Activated naive CD4-positive, alpha-beta T cell treated with anti-CD3 and anti-CD28 coated beads for 36 hours (primary cell): ENCODE data around the gene PTH2R. TPM values are rescaled to one million over a fixed set of nuclear protein-coding genes. Genes with fewer than 3 reads are reported as not detected.
"Not testable (repeated sequence)": the region's sequence is repeated elsewhere in the genome, so short reads cannot be mapped to it uniquely, and the experiment has no call there.

Experiments
- CTCF ChIA-PET: fragments of 350-600 bp; sonication (Branson Sonifier 250); formaldehyde crosslinking; loops from one replicate; lab custom pipeline; 2021; ENCODE audit warnings: antibody characterized with exemption; lab: Charles Lee
- DNase-seq: peaks from one replicate; pipeline ENCODE4 v3.0.0-alpha.2; 2020
- H3K27ac Mint-ChIP-seq: one replicate; pipeline ENCODE4 v1.8.0; 2021; ENCODE audit warnings: mild to moderate bottlenecking, mixed read lengths
- H3K27me3 Mint-ChIP-seq: one replicate; pipeline ENCODE4 v1.8.0; 2021; ENCODE audit warnings: low read depth, mixed read lengths
- H3K36me3 Mint-ChIP-seq: one replicate; pipeline ENCODE4 v1.8.0; 2021; ENCODE audit warnings: low read depth, mixed read lengths
- H3K4me1 Mint-ChIP-seq: one replicate; pipeline ENCODE4 v1.8.0; 2021; ENCODE audit warnings: low read depth, mixed read lengths
- H3K4me3 Mint-ChIP-seq: one replicate; pipeline ENCODE4 v1.8.0; 2021; ENCODE audit warnings: mild to moderate bottlenecking, moderate library complexity, mixed read lengths
- H3K9me3 Mint-ChIP-seq: one replicate; pipeline ENCODE4 v1.8.0; 2021; ENCODE audit warnings: mixed read lengths
- intact Hi-C: fragments of 100-400 bp; cut with micrococcal nuclease; formaldehyde crosslinking; loops from one replicate; pipeline ENCODE4 v1.15.1; 2023
- total RNA-seq, 2 experiments: library from RNA; stranded (reverse); gene quantifications; one replicate each; pipeline ENCODE4 v1.2.3, GENCODE V29; 2021

PTH2R gene
- total RNA-seq, 2 experiments from 2014 or later: not detected

DNA sequence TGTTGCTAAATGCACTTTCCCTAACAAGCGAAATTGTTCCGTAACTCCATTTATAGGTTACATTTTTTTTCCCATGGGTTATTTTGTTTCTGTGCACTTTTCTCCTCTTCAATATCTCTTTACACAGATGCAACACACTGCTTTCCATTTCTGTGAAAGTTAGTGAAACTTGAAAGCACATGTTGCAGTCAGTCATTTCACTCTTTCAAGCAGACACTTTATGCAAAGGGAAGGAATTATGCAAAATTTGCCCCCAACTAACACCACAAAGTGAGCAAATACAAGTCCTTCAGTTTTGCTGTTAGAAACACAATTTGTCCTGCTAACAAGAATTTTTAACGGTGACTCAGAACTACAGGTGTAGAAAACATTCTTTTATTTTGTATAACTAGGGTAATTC is 124.8 kb downstream of the PTH2R start:
- Mint-ChIP-seq H3K4me1 (no peaks in the 10 kb centered on the region), H3K9me3 (peaks cover 4% of the 10 kb centered on the region), H3K27ac (no peak overlapping the region), H3K27me3 (peaks cover 2% of the 10 kb centered on the region), H3K36me3 (no peaks in the 10 kb centered on the region), H3K4me3 (no peak overlapping the region)
- intact Hi-C loops: no loop called here
- CTCF ChIA-PET: no interaction called here
- no peak for DNase-seq

DNA sequence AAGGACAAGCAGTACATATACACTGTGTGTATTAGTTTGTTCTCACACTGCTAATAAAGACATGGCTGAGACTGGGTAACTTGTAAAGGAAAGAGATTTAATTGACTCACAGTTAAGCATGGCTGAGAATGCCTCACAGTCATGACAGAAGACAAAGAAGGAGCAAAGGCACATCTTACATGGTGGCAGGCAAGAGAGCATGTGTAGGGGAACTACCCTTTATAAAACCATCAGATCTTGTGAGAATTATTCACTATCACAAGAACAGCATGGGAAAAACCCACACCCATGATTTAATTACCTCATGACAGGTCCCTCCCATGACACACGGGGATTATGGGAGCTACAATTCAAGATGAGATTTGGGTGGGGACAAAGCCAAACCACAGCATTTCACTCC is 129.0 kb downstream of the PTH2R start:
- DNase-seq, H3K9me3 Mint-ChIP-seq, H3K4me3 Mint-ChIP-seq, H3K4me1 Mint-ChIP-seq, CTCF ChIA-PET, intact Hi-C loops, H3K27me3 Mint-ChIP-seq, H3K27ac Mint-ChIP-seq, H3K36me3 Mint-ChIP-seq: not testable (repeated sequence)

DNA sequence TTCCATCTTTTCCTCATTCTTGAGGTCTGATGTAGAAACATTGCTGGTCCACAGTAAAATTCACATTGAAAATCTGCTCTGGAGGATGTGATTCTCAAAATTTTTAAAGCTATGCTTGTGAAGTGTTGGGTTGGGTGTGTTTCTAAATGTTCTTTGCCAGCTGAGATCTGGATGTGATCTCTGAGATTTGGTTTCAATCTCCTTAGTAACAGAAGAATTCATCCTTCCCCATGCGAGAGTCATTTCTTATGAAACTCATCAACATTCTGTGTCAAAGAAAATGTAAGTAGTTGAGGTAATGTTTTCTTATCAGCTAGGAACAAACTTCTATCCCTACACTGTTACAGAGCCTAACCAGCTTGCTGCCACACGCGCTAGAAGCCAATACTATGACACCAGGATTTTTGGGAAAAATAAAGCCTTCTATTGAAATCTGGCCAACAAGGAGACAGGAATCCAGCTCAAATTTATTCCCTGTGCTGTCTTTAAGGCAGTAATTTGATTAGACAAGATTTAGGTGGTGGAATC is 134.9 kb downstream of the PTH2R start:
- H3K4me1 Mint-ChIP-seq: no peaks in the 10 kb centered on the region
- H3K36me3 Mint-ChIP-seq: no peaks in the 10 kb centered on the region
- H3K27me3 Mint-ChIP-seq: peaks cover 2% of the 10 kb centered on the region
- no peak overlapping the region for H3K27ac Mint-ChIP-seq
- intact Hi-C loops: no loop called here
- no peak overlapping the region for H3K4me3 Mint-ChIP-seq
- CTCF ChIA-PET: no interaction called here
- no peak for DNase-seq
- no peaks in the 10 kb centered on the region for H3K9me3 Mint-ChIP-seq

DNA sequence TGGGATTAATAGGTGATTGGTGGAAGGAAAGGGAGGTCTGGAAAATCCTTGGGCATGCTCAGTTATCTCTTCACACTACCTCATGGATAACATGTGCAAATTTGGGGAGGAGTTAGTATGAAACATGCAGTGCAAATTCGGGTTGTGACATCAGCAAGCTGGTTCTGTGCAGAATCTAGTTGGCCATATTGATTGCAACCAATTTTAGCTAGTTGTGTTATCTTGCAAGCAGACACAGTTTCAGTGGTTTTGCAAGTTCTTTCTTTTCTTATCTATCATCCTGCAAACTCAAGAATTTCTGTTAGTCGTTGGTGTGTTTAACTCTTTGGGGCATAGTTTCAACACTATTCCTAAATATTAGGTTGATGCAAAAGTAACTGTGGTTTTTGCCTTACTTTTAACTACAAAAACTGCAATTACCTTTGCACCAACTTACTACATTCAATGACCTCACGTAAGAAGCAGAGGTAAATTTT is 135.4 kb downstream of the PTH2R start:
- Mint-ChIP-seq H3K9me3 (no peaks in the 10 kb centered on the region), H3K4me3 (no peak overlapping the region), H3K36me3 (no peaks in the 10 kb centered on the region), H3K27me3 (peaks cover 2% of the 10 kb centered on the region), H3K27ac (no peak overlapping the region), H3K4me1 (no peaks in the 10 kb centered on the region)
- CTCF ChIA-PET: no interaction called here
- no peak for DNase-seq
- intact Hi-C loops: no loop called here

DNA sequence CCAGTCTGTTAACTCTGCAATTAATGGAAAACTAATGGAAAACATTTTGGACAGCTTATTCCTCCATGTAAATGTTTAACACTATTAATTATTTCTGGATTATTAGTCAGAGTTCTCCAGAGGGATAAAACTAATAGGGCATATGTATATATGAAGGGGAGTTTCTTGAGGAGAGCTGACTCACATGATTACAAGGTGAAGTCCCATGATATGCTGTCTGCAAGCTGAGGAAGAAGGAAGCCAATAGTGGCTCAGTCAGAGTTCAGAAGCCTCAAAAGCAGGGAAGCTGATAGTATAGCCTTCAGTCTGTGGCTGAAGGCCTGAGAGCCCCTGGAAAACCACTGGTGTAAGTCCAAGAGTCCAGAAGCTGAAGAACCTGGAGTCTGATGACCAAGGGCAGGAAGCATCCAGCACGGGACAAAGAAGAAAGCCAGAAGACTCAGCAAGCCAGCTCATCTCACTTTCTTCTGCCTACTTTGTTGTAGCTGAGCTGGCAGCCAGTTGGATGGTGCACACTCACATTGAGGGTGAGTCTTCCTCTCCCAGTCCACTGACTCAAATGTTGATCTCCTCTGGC is 136.0 kb downstream of the PTH2R start:
- no peak overlapping the region for H3K4me3 Mint-ChIP-seq
- no peak overlapping the region for H3K27ac Mint-ChIP-seq
- peaks cover 2% of the 10 kb centered on the region for H3K27me3 Mint-ChIP-seq
- CTCF ChIA-PET: no interaction called here
- H3K36me3 Mint-ChIP-seq: no peaks in the 10 kb centered on the region
- DNase-seq: no peak
- H3K9me3 Mint-ChIP-seq: no peaks in the 10 kb centered on the region
- intact Hi-C loops: no loop called here
- no peaks in the 10 kb centered on the region for H3K4me1 Mint-ChIP-seq

Other genes starting within 250 kb of the PTH2R start
- gene CRYGA, start 243.2 kb upstream of the PTH2R start, total RNA-seq: not detected
- gene C2orf80, start 216.8 kb upstream of the PTH2R start, total RNA-seq: not detected
- 10 to 100 TPM; 18.5 to 21.9 TPM for gene IDH1, start 151.7 kb upstream of the PTH2R start, total RNA-seq
- 10 to 100 TPM; 20.2 to 22.4 TPM for gene PIKFYVE, start 140.5 kb upstream of the PTH2R start, total RNA-seq